ENCODE measurements around the gene ADAMTS10. TPM values are rescaled to one million over a fixed set of nuclear protein-coding genes. Genes with fewer than 3 reads are reported as not detected.
A peak's percentile ranks its signal among the peaks of the same experiment; 100 is the strongest.

The ADAMTS10 gene
- total and polyA plus RNA-seq, 2 of the 13 experiments (the other 11 are each of a cell fraction or from before 2014, with no cell fraction given): 0.49 to 1.7 TPM

DNA sequence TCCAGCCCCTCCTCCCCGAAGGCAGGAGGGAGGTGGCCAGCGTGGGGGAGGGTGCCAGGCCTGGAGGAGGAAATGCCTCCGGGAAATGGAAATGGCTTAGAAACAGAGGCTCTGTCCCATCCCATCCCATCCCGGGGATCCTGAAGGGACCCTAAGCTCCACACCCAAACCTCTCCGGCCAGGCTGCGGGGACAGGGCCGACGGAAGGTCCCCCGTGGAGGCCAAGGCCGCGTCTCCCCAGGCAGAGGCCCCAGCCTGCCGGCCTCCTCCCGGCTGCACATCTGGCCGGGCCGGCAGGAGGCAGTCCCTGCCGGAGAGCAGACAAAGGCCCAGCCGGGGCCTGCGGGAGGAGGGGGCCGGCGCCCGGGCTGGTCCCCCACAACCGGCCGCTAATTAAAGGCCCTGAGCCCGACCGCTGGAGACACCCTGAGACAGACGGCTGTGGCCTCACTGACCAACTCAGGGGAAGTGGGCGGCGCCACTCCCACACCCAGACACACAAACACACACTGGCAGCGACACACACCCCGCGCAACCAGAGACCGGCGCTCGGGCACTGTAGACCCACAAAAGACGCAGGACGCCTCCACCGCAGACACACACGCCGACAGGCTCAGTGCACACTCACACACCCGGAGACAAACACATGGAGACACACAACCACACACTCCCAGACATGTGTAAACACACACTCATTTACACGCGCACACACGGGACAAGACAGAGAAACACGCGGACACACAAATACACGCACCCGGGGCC lies 1.1 kb downstream of the ADAMTS10 start (continued):
- TF ChIP-seq ZKSCAN8 (CRISPR knock-in tag; IDR thresholded peaks at IDR 0.05; ENCODE audit: borderline replicate concordance) (0 out of 2 replicates have a peak, but pooled peaks have one; percentile 26), ZNF10 (CRISPR knock-in tag; IDR thresholded peaks at IDR 0.05; ENCODE audit: borderline replicate concordance, low read depth) (no peak), ELF1 (CRISPR knock-in tag; IDR thresholded peaks at IDR 0.05) (no peak), AGO1 (IDR thresholded peaks at IDR 0.05; ENCODE audit: low read depth, low read length, poor library complexity, severe bottlenecking) (no peak), ZC3H13 (CRISPR knock-in tag; IDR thresholded peaks at IDR 0.05) (no peak), SMAD3 (CRISPR knock-in tag; IDR thresholded peaks at IDR 0.05) (no peak; the same call in 1 of the 2 replicates), PHF8 (CRISPR knock-in tag; IDR thresholded peaks at IDR 0.05) (peak; percentile 69), ZNF720 (CRISPR knock-in tag; IDR thresholded peaks at IDR 0.05) (no peak), MXI1 (IDR thresholded peaks at IDR 0.05; ENCODE audit: borderline replicate concordance, low read depth, low read length) (no peak), NAIF1 (CRISPR knock-in tag; IDR thresholded peaks at IDR 0.05; ENCODE audit: borderline replicate concordance) (no peak), BCL6 (CRISPR knock-in tag; IDR thresholded peaks at IDR 0.05) (no peak), GABPB1 (CRISPR knock-in tag; IDR thresholded peaks at IDR 0.05) (peak; percentile 67), ZNF468 (CRISPR knock-in tag; IDR thresholded peaks at IDR 0.05) (no peak), ZBTB7B (CRISPR knock-in tag; IDR thresholded peaks at IDR 0.05) (no peak)
- TF ChIP-seq, protein P1, sequence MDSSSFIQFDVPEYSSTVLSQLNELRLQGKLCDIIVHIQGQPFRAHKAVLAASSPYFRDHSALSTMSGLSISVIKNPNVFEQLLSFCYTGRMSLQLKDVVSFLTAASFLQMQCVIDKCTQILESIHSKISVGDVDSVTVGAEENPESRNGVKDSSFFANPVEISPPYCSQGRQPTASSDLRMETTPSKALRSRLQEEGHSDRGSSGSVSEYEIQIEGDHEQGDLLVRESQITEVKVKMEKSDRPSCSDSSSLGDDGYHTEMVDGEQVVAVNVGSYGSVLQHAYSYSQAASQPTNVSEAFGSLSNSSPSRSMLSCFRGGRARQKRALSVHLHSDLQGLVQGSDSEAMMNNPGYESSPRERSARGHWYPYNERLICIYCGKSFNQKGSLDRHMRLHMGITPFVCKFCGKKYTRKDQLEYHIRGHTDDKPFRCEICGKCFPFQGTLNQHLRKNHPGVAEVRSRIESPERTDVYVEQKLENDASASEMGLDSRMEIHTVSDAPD (CRISPR knock-in tag; IDR thresholded peaks at IDR 0.05): no peak
- TF ChIP-seq, protein P2, sequence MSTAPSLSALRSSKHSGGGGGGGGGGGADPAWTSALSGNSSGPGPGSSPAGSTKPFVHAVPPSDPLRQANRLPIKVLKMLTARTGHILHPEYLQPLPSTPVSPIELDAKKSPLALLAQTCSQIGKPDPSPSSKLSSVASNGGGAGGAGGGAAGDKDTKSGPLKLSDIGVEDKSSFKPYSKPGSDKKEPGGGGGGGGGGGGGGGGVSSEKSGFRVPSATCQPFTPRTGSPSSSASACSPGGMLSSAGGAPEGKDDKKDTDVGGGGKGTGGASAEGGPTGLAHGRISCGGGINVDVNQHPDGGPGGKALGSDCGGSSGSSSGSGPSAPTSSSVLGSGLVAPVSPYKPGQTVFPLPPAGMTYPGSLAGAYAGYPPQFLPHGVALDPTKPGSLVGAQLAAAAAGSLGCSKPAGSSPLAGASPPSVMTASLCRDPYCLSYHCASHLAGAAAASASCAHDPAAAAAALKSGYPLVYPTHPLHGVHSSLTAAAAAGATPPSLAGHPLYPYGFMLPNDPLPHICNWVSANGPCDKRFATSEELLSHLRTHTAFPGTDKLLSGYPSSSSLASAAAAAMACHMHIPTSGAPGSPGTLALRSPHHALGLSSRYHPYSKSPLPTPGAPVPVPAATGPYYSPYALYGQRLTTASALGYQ (CRISPR knock-in tag; IDR thresholded peaks at IDR 0.05): no peak
- TF ChIP-seq, protein P3, sequence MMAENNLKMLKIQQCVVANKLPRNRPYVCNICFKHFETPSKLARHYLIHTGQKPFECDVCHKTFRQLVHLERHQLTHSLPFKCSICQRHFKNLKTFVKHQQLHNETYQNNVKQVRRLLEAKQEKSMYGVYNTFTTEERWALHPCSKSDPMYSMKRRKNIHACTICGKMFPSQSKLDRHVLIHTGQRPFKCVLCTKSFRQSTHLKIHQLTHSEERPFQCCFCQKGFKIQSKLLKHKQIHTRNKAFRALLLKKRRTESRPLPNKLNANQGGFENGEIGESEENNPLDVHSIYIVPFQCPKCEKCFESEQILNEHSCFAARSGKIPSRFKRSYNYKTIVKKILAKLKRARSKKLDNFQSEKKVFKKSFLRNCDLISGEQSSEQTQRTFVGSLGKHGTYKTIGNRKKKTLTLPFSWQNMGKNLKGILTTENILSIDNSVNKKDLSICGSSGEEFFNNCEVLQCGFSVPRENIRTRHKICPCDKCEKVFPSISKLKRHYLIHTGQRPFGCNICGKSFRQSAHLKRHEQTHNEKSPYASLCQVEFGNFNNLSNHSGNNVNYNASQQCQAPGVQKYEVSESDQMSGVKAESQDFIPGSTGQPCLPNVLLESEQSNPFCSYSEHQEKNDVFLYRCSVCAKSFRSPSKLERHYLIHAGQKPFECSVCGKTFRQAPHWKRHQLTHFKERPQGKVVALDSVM (CRISPR knock-in tag; IDR thresholded peaks at IDR 0.05): peak; percentile 93
- TF ChIP-seq, protein P4, sequence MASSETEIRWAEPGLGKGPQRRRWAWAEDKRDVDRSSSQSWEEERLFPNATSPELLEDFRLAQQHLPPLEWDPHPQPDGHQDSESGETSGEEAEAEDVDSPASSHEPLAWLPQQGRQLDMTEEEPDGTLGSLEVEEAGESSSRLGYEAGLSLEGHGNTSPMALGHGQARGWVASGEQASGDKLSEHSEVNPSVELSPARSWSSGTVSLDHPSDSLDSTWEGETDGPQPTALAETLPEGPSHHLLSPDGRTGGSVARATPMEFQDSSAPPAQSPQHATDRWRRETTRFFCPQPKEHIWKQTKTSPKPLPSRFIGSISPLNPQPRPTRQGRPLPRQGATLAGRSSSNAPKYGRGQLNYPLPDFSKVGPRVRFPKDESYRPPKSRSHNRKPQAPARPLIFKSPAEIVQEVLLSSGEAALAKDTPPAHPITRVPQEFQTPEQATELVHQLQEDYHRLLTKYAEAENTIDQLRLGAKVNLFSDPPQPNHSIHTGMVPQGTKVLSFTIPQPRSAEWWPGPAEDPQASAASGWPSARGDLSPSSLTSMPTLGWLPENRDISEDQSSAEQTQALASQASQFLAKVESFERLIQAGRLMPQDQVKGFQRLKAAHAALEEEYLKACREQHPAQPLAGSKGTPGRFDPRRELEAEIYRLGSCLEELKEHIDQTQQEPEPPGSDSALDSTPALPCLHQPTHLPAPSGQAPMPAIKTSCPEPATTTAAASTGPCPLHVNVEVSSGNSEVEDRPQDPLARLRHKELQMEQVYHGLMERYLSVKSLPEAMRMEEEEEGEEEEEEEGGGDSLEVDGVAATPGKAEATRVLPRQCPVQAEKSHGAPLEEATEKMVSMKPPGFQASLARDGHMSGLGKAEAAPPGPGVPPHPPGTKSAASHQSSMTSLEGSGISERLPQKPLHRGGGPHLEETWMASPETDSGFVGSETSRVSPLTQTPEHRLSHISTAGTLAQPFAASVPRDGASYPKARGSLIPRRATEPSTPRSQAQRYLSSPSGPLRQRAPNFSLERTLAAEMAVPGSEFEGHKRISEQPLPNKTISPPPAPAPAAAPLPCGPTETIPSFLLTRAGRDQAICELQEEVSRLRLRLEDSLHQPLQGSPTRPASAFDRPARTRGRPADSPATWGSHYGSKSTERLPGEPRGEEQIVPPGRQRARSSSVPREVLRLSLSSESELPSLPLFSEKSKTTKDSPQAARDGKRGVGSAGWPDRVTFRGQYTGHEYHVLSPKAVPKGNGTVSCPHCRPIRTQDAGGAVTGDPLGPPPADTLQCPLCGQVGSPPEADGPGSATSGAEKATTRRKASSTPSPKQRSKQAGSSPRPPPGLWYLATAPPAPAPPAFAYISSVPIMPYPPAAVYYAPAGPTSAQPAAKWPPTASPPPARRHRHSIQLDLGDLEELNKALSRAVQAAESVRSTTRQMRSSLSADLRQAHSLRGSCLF (CRISPR knock-in tag; IDR thresholded peaks at IDR 0.05; ENCODE audit: borderline replicate concordance): no peak

Measured in HepG2 (cell line).